ENCODE data around the gene SUPT5H.
"Not testable (repeated sequence)": the region's sequence is repeated elsewhere in the genome, so short reads cannot be mapped to it uniquely, and the experiment has no call there.

SUPT5H gene

GRCh38 chr19:39425744-39426143 lies 19.6 kb upstream of the SUPT5H start:
- DNase-seq (ENCODE audit: low read depth), result no peak

GRCh38 chr19:39426170-39426569 lies 19.2 kb upstream of the SUPT5H start:
- DNase-seq (ENCODE audit: low read depth), result no peak

GRCh38 chr19:39427707-39428106 lies 17.7 kb upstream of the SUPT5H start:
- DNase-seq (ENCODE audit: low read depth), result no peak

GRCh38 chr19:39428283-39429112 lies 16.9 kb upstream of the SUPT5H start:
- no peak for DNase-seq (ENCODE audit: low read depth)

- peak; percentile 50 for DNase-seq (ENCODE audit: low read depth)
Observed at GRCh38 chr19:39430675-39431593, 14.4 kb upstream of the SUPT5H start.

GRCh38 chr19:39432677-39433025 lies 12.7 kb upstream of the SUPT5H start:
- no peak for DNase-seq (ENCODE audit: low read depth)

- no peak for DNase-seq (ENCODE audit: low read depth)
Observed at GRCh38 chr19:39433480-39434079, 11.8 kb upstream of the SUPT5H start.

GRCh38 chr19:39434123-39435076 lies 11.0 kb upstream of the SUPT5H start:
- no peak for DNase-seq (ENCODE audit: low read depth)

GRCh38 chr19:39435499-39436349 lies 9.7 kb upstream of the SUPT5H start, which contains the start of gene RPS16:
TSS of gene RPS16 (minus strand) at chr19:39435949. CDS start at chr19:39435895, 54 bp downstream.
- peak; percentile 98 for DNase-seq (ENCODE audit: low read depth)

- DNase-seq (ENCODE audit: low read depth), result no peak
Observed at GRCh38 chr19:39436350-39436716, 9.0 kb upstream of the SUPT5H start.

- no peak for DNase-seq (ENCODE audit: low read depth)
Observed at GRCh38 chr19:39438270-39438934, 7.0 kb upstream of the SUPT5H start.

- no peak for DNase-seq (ENCODE audit: low read depth)
Observed at GRCh38 chr19:39444598-39445195, 685 bp upstream of the SUPT5H start.

GRCh38 chr19:39446365-39447084 lies 1.1 kb downstream of the SUPT5H start:
- no peak for DNase-seq (ENCODE audit: low read depth)

GRCh38 chr19:39448271-39448670 lies 2.9 kb downstream of the SUPT5H start:
- no peak for DNase-seq (ENCODE audit: low read depth)

- DNase-seq (ENCODE audit: low read depth), result no peak
Observed at GRCh38 chr19:39449116-39449797, 3.9 kb downstream of the SUPT5H start.

- not testable (repeated sequence) for DNase-seq (ENCODE audit: low read depth)
Observed at GRCh38 chr19:39451257-39451656, 5.9 kb downstream of the SUPT5H start.

- DNase-seq (ENCODE audit: low read depth), result no peak
Observed at GRCh38 chr19:39463403-39463802, 18.0 kb downstream of the SUPT5H start.
